IPS-11a (cell line): ENCODE measurements around the gene GRAMD4.

Source experiments
- H3K4me3 ChIP-seq: one replicate; pipeline ENCODE4 v1.5.1; 2013; ENCODE audit warnings: low read depth, low read length, control low read depth

Gene GRAMD4

GRCh38 chr22:46582281-46582933 is 37.8 kb upstream of the GRAMD4 start:
- H3K4me3 ChIP-seq = no peak overlapping the region

DNA sequence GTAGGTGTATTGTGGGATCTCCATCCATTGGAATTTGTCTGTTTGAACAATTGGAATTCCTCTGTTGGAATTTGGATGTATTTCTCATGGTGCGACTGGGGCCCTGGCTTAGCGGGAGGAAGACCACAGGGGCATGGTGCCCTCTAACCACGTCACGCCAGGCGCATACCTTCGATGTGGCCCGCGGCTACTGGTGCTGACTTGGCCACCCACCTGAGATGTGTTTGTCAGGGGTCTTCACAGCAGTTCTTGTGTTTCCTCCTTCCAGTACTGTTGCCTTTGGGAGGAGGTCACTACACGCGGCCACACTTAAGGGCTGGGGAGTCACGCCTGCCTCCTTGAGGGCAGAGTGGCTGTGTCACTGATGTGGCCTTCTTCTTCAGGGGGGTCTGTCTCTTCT is 36.6 kb upstream of the GRAMD4 start:
- no peak overlapping the region for H3K4me3 ChIP-seq

DNA sequence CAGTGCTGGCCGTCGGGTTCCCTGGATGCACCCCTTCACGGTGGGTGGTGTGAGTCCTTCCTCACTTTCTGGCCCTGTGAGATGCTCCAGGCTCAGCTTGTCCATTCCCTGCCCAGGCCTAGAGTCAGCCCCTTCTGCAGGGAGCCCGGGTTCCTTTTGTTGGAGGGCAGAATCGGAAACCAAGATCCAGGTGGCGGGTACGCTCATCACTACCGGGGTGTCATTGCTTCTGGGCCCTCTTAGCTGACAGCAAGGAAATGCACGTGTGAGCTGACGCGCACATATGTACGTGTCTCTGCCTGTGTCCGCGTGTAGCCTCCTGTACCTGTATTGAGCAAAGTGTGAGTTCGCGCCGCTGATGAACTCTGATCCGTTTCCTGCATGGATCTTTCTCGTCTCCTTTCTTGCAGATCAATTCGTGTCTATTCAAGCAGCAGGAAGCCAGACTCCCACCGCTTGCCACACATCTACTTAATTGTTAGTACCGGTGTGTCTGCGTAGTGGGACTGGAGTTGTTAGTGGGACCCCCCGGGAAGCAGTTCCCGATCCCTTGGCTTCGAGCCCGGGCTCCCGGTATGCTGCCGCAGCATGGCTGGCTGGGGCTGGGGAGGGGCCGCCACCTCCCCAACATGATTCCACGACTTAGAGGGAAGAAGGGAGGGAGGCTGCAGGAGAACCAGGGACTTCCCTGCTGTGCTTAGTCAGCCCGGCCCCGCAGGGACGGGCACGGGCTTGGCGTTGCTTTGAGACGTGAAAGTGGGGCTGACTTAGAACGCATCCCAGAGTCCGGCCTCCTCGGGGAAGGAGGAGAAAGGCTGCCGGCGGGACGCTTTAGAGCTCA is 35.9 kb upstream of the GRAMD4 start:
- no peak overlapping the region for H3K4me3 ChIP-seq

DNA sequence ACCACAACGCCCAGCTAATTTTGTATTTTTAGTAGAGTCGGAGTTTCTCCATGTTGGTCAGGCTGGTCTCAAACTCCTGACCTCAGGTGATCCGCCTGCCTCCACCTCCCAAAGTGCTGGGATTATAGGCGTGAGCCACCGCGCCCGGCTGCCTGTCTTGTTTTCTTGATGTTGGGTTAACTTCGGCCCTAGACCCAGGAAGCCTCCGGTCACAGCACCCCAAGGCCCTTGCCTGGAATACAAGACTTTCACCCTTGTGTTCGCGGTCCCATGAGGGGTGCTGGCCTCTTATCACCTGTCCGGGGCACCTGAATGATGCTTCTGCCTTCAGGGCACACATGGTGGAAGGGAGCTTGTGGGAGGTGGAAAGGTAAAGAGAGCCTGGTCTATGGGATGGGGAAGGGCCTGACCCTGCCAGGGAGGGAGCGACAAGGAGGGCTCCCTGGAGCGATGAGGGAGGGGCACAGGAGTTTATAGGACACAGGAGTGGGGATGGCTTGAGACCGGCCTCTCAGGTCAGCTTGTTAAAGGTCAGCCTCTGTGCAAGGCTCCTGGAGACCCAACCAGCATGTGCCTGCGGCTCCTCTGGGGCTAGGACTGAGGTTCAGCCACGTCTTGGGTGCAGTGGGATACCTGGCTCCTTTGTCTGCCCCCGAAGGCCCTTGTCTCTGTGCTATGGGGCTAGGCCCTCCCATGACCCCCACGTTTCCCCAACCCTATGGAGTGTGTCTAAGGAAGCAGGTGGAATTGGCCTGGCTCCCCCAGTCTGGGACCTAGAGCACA is 34.7 kb upstream of the GRAMD4 start:
- no peak overlapping the region for H3K4me3 ChIP-seq

DNA sequence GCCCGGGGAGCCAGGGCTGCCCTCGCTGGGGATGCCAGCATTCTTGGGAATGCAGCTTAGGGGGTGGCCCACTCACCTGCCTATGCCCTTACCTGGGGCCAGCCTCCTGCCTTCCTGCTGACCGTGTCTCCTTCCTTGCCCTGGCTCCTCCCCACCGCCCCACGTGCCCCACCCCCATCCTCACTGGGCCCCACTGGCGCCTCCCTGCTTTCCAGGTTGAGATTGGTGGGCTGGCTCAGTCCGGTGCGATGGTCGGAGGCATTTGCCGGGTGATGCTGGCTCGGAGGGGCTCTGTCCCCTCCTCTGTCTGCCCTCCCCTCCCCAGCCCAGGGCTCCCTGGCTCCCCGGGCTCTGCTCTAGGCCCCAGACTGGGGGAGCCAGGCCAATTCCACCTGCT is 34.1 kb upstream of the GRAMD4 start:
- no peak overlapping the region for H3K4me3 ChIP-seq

GRCh38 chr22:46586531-46587011 is 33.6 kb upstream of the GRAMD4 start:
- H3K4me3 ChIP-seq = no peak overlapping the region

DNA sequence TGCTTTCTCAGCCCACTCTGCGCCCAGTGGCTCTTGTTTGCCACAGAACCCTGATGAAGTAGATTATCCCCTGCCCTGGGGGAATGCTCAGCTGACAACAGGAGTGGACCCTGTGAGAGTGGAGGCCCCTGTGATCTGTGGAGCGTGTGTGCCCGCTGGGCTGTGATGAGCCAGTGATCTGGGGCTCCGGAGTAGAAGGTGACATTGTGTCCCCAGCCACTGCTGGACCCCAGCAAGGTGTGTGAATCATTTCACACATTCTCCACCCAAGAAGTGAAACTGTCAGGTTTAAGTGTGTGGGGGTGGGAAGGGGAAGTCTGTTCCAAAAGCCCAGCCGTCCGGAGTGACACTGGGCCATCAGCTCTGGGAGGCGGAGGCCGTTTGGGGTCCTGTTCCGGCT is 33.1 kb upstream of the GRAMD4 start:
- H3K4me3 ChIP-seq = no peak overlapping the region

DNA sequence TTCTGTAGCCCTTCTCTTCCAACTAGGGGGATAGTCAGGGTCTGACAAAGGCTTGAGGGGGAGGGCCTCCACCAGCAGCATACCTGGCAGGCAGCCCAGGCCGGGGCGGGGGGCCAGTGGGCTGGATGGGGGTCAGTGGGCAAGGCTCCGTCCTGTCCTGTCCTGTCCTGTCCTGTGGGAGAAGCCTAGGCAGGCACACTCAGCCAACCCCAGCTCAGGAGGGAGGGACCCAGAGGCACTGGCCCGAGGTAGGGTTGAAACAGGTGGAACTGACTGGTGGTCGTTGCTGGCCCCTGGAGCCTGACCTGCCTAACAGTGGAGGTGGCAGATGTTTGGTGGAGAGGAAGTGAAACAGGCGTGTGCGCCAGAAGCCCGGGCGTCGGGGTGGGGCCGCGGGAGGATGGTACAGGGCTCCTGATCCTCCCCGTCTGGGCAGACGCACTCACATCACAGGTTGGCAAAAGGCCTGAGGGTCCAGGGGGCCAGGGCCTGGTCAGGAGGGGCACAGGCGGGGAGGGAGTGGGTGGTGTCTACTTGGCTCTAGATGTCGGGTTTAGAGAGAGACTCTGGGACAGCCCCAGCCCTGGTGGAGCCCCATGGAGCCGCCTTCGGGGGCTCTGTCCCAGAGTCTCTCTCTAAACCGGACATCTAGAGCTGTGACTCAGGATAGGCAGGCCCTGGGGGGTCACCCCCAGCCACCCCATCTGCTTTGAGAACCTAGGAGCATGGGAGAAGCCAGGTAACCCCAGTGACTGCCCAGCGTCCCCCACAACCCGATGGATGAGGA is 32.5 kb upstream of the GRAMD4 start:
- H3K4me3 ChIP-seq = no peak overlapping the region

- H3K4me3 ChIP-seq = no peak overlapping the region
Observed at GRCh38 chr22:46588279-46589140, 31.7 kb upstream of the GRAMD4 start.

GRCh38 chr22:46589141-46589748 is 30.9 kb upstream of the GRAMD4 start:
- H3K4me3 ChIP-seq = no peak overlapping the region

DNA sequence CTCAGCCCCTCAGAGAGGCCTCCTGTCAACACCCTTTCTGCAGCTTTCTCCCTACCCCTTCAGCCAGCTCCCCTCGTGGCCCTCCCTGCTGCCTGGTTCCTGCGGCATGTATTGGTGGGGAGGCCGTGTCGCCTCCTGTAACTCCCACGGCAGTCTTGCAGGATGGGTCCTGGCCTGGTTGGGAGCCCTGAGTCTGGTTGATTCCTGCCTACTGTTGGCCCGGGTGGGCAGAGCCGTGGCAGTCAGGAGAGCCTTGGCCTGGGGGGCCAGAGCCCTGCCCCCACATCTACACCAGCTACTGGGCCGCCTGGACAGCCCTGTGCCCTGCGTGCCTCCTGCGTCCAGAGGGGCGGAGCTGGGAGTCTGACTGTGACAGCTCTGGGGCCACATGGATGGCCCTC is 30.3 kb upstream of the GRAMD4 start:
- H3K4me3 ChIP-seq = no peak overlapping the region

- no peak overlapping the region for H3K4me3 ChIP-seq
Observed at GRCh38 chr22:46590334-46590733, 29.9 kb upstream of the GRAMD4 start.

DNA sequence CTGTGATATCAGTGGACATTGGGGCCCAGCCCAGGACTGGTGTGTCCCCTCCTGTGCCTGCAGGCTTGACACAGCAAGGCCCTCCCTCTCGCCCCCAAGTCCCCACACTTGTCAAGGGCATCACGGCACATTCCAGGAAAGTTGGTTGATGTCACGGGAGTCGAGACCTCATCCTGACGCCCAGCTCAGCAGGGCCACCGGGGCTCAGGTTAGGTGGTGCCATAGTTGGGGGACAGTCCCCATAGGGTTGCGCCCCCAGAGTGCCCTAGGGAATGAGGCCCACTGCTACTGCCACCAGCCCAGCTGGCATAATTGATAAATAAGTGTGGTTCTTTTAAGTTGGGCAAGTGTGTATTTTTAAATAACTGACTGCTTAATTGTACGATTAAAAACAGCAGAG is 28.3 kb upstream of the GRAMD4 start:
- H3K4me3 ChIP-seq = no peak overlapping the region

DNA sequence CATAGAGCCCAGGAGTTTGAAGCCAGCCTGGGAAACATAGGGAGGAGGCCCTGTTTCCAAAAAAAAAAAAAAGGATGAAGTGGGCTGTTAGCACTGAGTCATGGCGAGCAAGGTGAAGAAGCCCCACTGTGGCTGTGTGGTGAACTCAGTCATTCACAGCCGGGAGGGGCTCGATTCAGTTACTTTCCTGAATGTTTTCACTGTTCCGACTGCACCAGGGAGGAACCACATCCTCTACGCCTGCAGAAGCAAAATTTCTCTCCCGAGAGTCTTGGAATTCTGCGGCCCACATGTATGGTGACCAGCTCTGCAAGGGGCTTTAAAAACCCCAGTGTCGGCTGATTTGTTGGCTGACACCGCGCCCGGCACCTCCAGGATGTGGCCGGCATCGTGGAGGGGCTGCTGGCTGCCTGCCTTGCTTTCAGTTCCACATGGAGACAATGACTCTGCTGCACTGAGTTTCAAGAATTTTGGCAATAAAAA is 27.8 kb upstream of the GRAMD4 start:
- no peak overlapping the region for H3K4me3 ChIP-seq

GRCh38 chr22:46593211-46593681 is 26.9 kb upstream of the GRAMD4 start:
- H3K4me3 ChIP-seq = no peak overlapping the region

DNA sequence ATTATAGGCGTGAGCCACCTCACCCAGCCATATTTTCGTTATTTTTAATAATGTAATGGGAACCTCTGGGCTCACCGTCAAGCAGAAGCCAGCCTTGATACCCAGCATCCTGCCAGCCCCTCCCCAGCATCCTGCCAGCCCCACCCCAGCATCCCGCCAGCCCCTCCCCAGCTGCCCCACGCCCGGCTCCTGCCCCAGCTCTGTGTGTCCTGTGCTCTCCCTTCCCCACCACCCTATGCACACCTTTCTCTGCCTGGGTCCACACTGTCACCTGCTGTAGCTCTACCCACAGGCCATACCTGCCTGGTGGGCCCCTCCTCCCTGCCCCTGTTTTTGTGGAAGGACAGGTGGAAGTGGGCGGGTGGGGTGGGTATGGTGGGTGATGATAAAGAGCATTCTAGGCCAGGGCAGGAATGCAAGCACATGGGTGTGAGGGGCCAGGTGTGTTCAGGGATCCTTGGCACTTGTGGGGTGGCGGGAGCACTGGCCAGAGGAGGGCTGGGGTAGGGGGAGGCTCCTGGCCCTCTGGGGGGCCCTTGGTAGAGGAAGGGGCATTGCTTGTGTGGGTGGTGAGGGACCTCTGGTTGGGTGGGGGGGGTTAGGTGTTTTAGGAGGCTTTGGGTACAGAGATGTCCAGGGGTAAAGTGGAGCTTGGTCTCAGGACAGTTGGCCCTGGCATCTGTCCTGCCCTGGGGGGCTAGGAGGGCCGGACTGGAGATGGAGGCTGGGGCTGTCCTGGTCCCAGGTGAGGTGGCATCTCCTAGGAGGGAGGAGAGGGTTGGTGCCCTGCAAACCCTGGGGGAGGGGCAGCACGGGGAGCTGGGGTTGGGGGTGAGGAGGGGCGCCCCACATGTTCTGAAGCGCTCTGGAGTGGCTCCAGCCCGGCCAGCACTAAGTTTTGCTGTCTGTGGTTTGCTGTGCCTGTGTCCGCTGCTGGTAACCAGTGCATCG is 25.9 kb upstream of the GRAMD4 start:
- no peak overlapping the region for H3K4me3 ChIP-seq

DNA sequence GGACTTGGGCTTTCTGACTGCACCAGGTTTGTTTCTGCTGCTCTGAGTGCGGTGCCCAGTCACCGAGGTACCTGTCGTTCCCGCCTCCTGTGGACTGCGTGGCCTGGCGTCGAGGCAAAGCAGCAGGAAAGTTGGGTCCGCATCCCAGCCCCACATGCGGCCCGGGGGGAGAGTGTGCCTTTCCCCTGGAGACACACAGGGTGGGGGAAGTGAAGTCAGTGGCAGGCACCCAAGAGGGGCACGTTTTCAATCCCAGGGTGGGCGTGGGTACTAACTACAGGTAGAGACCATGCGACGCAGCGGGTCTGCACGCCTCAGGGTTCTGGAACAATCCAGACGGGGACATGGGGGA is 25.3 kb upstream of the GRAMD4 start:
- no peak overlapping the region for H3K4me3 ChIP-seq

GRCh38 chr22:46595545-46595944 is 24.6 kb upstream of the GRAMD4 start:
- H3K4me3 ChIP-seq = no peak overlapping the region
